Endothelial cell (in vitro differentiated cells): Measurements from ENCODE around the gene BRINP2. TPM values are rescaled to one million over a fixed set of nuclear protein-coding genes. Genes with fewer than 3 reads are reported as not detected.

Source experiments
- DNase-seq: peaks from one replicate; pipeline ENCODE4 v3.0.0; 2021; ENCODE audit warnings: low spot score
- H3K27ac Mint-ChIP-seq: one replicate; pipeline ENCODE4 v1.8.0; 2021; ENCODE audit warnings: mixed read lengths, inconsistent platforms; ENCODE audit not compliant: unreplicated experiment
- H3K27me3 Mint-ChIP-seq: one replicate; pipeline ENCODE4 v1.8.0; 2021; ENCODE audit warnings: mild to moderate bottlenecking, moderate library complexity, mixed read lengths, inconsistent platforms; ENCODE audit not compliant: unreplicated experiment
- H3K36me3 Mint-ChIP-seq: one replicate; pipeline ENCODE4 v1.8.0; 2021; ENCODE audit warnings: mild to moderate bottlenecking, low read depth, mixed read lengths, inconsistent platforms; ENCODE audit not compliant: unreplicated experiment
- H3K4me1 Mint-ChIP-seq: one replicate; pipeline ENCODE4 v1.8.0; 2021; ENCODE audit warnings: mild to moderate bottlenecking, mixed read lengths, inconsistent platforms; ENCODE audit not compliant: unreplicated experiment
- H3K4me3 Mint-ChIP-seq: one replicate; pipeline ENCODE4 v1.8.0; 2021; ENCODE audit warnings: mild to moderate bottlenecking, mixed read lengths, inconsistent platforms; ENCODE audit not compliant: unreplicated experiment
- H3K9me3 Mint-ChIP-seq: one replicate; pipeline ENCODE4 v1.8.0; 2021; ENCODE audit warnings: mixed read lengths, inconsistent platforms; ENCODE audit not compliant: unreplicated experiment
- total RNA-seq: library from RNA; stranded (reverse); fragmentation: NEBNext Ultra II Directional; extraction: Animal tissue kit (Norgen Biotek cat#: 25700); gene quantifications from one replicate; pipeline ENCODE4 v1.2.1, GENCODE V29; 2021; ENCODE audit not compliant: unreplicated experiment
- TF ChIP-seq, protein P1 (sequence below): fragments of 200-600 bp; sonication (generic); IDR thresholded peaks from one replicate; pipeline ENCODE4 v1.5.0; 2021; ENCODE audit warnings: antibody characterized with exemption; ENCODE audit not compliant: unreplicated experiment

BRINP2 gene
- total RNA-seq, 1 donor from 2014 or later = 0.59 TPM

DNA sequence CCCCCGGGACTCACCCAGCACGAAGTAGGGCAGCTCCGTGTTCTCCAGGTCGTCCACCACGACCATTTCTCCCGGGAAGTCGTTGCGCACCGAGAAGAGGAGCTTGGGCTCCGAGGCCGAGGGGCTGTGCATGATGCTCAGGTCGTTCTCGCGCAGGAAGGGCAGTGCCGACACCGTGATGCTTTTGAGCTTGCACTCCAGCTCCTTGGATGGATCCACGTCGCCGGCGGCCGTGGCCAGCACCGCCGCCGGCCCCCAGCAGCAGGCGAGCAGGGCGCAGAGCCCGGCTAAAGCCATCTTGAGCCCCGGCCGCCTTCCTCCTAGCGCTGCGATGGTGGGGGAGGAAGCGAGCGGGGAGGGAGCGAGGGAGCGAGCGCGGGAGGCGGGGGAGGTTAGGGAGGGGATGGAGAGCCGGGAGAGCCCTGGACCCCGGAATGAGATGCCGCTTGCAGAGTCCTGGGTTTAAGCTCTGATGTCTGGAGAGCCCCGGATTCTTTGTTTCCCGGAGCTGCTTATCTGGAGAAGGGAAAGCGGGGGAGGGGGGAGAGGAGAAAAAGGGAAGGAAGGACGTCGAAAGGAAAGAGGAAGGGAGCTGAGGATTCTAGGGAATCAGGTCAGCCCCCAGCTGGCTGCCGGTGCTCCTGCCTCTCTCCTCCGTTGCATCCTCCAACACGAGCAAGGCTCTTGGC, 6.2 kb upstream of the BRINP2 start, which contains the start of gene ASTN1:
ASTN1 (minus strand) TSS at position 333 of the 689 bp plus-strand sequence; CDS start at position 297, 36 bp downstream.
- H3K27ac Mint-ChIP-seq = peak within 1 kb of the TSS; percentile 48

DNA sequence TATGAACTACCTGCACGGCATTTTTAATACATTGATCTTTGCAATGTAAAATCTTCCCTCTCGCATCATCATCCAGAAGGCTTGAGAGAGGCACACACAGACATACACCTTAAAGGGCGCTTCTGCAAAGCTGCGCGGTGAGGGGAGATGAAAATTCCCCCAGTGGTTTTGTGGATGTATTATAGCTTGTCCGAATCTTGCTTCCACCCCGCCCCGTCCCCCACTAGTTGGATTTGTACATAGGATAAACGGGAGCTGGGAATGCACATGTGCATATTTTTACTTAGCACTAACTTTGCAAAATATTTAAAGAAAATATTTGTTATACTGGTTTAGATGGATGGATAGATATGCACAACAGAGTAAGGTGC, 5.7 kb upstream of the BRINP2 start:
- Mint-ChIP-seq H3K36me3 (peaks cover 9% of the 10 kb centered on the region), H3K9me3 (no peaks in the 10 kb centered on the region), H3K4me1 (peaks cover 19% of the 10 kb centered on the region), H3K27ac (no peak overlapping the region), H3K4me3 (peak overlapping the region; percentile 89), H3K27me3 (peaks cover 8% of the 10 kb centered on the region)
- TF ChIP-seq, protein P1, sequence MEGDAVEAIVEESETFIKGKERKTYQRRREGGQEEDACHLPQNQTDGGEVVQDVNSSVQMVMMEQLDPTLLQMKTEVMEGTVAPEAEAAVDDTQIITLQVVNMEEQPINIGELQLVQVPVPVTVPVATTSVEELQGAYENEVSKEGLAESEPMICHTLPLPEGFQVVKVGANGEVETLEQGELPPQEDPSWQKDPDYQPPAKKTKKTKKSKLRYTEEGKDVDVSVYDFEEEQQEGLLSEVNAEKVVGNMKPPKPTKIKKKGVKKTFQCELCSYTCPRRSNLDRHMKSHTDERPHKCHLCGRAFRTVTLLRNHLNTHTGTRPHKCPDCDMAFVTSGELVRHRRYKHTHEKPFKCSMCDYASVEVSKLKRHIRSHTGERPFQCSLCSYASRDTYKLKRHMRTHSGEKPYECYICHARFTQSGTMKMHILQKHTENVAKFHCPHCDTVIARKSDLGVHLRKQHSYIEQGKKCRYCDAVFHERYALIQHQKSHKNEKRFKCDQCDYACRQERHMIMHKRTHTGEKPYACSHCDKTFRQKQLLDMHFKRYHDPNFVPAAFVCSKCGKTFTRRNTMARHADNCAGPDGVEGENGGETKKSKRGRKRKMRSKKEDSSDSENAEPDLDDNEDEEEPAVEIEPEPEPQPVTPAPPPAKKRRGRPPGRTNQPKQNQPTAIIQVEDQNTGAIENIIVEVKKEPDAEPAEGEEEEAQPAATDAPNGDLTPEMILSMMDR = no peak
- no peak for DNase-seq

More for the DNA sequence above, 6.2 kb upstream of the BRINP2 start, which contains the start of gene ASTN1:
- TF ChIP-seq, protein P1 = no peak
- no peaks in the 10 kb centered on the region for H3K9me3 Mint-ChIP-seq
- peaks cover 19% of the 10 kb centered on the region for H3K4me1 Mint-ChIP-seq
- peaks cover 8% of the 10 kb centered on the region for H3K27me3 Mint-ChIP-seq
- peak within 1 kb of the TSS; percentile 96 for H3K4me3 Mint-ChIP-seq
- H3K36me3 Mint-ChIP-seq = peaks cover 9% of the 10 kb centered on the region
- DNase-seq = peak; percentile 57

DNA sequence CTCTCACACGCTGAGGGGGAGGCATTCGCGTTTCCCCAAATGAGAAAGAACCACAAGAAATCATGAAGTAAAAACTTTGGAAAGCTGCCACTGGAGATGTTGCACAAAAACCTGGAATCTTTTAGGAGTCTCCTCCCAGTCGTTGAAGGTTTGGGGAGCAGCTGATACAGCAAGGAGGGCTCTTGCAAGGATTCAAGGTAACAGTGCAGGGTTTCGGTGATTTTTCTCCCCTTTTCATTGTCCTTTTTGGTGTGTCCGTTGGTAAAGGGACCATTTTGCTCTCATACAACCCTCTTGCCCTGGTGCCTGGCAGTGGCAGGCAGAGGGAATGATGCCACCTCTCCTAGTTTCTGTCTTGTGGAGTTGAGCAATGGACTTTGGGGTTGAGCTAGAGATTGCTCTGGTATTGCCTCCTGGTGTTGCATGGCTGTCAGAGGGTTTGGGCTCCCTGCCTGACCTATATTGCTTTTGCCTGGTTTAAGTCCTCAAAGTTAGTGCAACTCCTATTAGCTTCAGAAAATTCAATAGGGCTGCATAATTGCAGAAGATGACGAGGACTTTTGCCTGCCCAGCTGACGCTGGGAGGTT, 872 bp downstream of the BRINP2 start:
- Mint-ChIP-seq H3K27me3 (peaks cover 9% of the 10 kb centered on the region), H3K4me1 (no peaks in the 10 kb centered on the region), H3K4me3 (no peak overlapping the region), H3K9me3 (no peaks in the 10 kb centered on the region), H3K36me3 (no peaks in the 10 kb centered on the region), H3K27ac (no peak overlapping the region)
- TF ChIP-seq, protein P1 = no peak
- no peak for DNase-seq

DNA sequence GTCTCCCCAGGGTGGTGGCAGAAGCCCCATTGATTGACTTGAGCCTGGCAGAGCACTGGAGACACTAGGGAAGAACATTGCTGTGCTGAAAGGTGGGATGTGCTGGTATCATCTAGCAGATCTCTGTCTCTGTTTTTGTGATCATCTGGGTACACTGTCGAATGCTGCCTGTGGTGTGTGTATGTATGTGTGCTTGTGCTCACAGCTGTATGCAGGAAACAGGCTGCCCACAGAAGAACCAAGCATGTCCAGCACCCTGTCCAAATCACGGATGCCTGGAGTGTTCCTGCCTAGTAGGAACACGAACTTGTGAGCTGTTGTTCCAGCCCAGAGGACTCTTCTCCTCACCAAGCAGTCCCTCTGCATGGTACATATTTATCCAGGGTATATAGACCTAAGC, 1.5 kb downstream of the BRINP2 start:
- no peak for DNase-seq
- TF ChIP-seq, protein P1 = no peak
- H3K4me3 Mint-ChIP-seq = no peak overlapping the region
- H3K9me3 Mint-ChIP-seq = no peaks in the 10 kb centered on the region
- H3K4me1 Mint-ChIP-seq = no peaks in the 10 kb centered on the region
- H3K27ac Mint-ChIP-seq = no peak overlapping the region
- peaks cover 9% of the 10 kb centered on the region for H3K27me3 Mint-ChIP-seq
- no peaks in the 10 kb centered on the region for H3K36me3 Mint-ChIP-seq

DNA sequence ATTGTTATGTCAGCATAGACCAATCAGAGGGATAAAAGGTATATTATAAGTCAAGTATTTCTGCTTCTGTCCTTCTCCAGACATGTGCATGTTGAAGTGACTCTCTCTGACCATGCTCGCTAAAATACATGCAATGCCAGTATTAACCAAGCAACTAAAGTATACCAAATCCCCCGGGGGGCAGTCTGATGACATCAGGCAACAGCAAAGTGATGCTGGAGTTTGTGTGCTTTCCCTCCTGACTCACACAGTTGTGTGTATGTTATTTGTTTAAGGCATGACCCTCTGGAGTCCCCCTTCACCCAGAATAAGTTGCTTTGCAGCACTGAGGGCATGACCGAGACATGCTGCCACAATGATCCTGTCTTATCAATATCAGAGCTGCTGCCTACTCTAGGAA, 2.1 kb downstream of the BRINP2 start:
- Mint-ChIP-seq H3K27ac (no peak overlapping the region), H3K36me3 (no peaks in the 10 kb centered on the region), H3K27me3 (peaks cover 10% of the 10 kb centered on the region), H3K9me3 (no peaks in the 10 kb centered on the region), H3K4me3 (no peak overlapping the region), H3K4me1 (no peaks in the 10 kb centered on the region)
- TF ChIP-seq, protein P1 = no peak
- no peak for DNase-seq
